ENCODE measurements around the gene CAPN10.

- TF ChIP-seq CTCF (optimal IDR thresholded peaks at IDR 0.05 in 1 of 3, IDR thresholded peaks at IDR 0.05 in 1 of 3, conservative IDR thresholded peaks at IDR 0.05 in 1 of 3; ENCODE audit: extremely low read depth in 1 of 3, insufficient read depth in 2 of 3, low read length in 3 of 3) (no peak), EZH2 (IDR thresholded peaks at IDR 0.05; ENCODE audit: low read length) (no peak)
Measured at GRCh38 chr2:240631548-240632305, 45.2 kb downstream of the CAPN10 start.

Data from keratinocyte (primary cell).